Uterus (tissue), 4 donors: ENCODE data around the gene AK9. TPM values are rescaled to one million over a fixed set of nuclear protein-coding genes. Genes with fewer than 3 reads are reported as not detected.

Experiments used
- DNase-seq, 2 donors: peaks; one replicate each; pipeline ENCODE4 v3.0.0-alpha.2; 2019 to 2020
- H3K27ac ChIP-seq, 2 donors: fragments of 200-600 bp; sonication (generic); 1 replicate in 1 of 2; 2 replicates in 1 of 2; pipeline ENCODE4 v1.5.1; 2016 to 2018
- H3K27me3 ChIP-seq, 2 donors: fragments of 200-600 bp; sonication (generic); one replicate each; pipeline ENCODE4 v1.5.1; 2018 to 2019; ENCODE audit warnings: control low read depth in 1 of 2
- H3K36me3 ChIP-seq, 2 donors: fragments of 200-600 bp; sonication (generic); one replicate each; pipeline ENCODE4 v1.5.1; 2019; ENCODE audit warnings: control low read depth in 1 of 2
- H3K4me1 ChIP-seq, 2 donors: fragments of 200-600 bp; sonication (generic); one replicate each; pipeline ENCODE4 v1.5.1; 2018 to 2019; ENCODE audit warnings: control low read depth in 1 of 2
- H3K4me3 ChIP-seq, 2 donors: fragments of 200-600 bp; sonication (generic); 1 replicate in 1 of 2; 2 replicates in 1 of 2; pipeline ENCODE4 v1.5.1; 2018 to 2019; ENCODE audit warnings: mild to moderate bottlenecking in 1 of 2
- H3K9me3 ChIP-seq, 2 donors: fragments of 200-600 bp; sonication (generic); one replicate each; pipeline ENCODE4 v1.5.1; 2019; ENCODE audit warnings: control low read depth in 1 of 2
- POLR2A ChIP-seq, 2 donors: fragments of 450-650 bp; IDR thresholded peaks; one replicate each; pipeline ENCODE4 v1.6.1; 2016; ENCODE audit warnings: antibody characterized with exemption in 2 of 2, mild to moderate bottlenecking in 1 of 2, moderate library complexity in 1 of 2
- intact Hi-C: fragments of 100-400 bp; cut with DNase I; formaldehyde crosslinking; loops from one replicate; pipeline ENCODE4 v1.15.1; 2023; ENCODE audit warnings: low total_unique reads
- total RNA-seq, 4 donors: library from RNA; depleted of rRNA in 3 of 4; stranded (reverse); fragments of >200 nt in 3 of 4; gene quantifications; one replicate each; pipeline versions ENCODE4 v1.1.0 to v1.2.4, GENCODE V29; 2014 to 2023
- TF ChIP-seq, protein P1 (sequence below), 4 experiments: fragments of 200-600 bp in 2 of 4; fragments of 450-650 bp in 2 of 4; sonication (generic) in 2 of 4; IDR thresholded peaks; one replicate each; pipeline ENCODE4 v1.5.1; 2016 to 2019; ENCODE audit warnings: antibody characterized with exemption in 4 of 4, mild to moderate bottlenecking in 2 of 4, moderate library complexity in 1 of 4
- donor health status: DM: yes; HTN: yes; CAD: no.

The AK9 gene
- total RNA-seq, 4 donors from 2014 or later: 12.3 to 27.9 (median 13.5) TPM

DNA sequence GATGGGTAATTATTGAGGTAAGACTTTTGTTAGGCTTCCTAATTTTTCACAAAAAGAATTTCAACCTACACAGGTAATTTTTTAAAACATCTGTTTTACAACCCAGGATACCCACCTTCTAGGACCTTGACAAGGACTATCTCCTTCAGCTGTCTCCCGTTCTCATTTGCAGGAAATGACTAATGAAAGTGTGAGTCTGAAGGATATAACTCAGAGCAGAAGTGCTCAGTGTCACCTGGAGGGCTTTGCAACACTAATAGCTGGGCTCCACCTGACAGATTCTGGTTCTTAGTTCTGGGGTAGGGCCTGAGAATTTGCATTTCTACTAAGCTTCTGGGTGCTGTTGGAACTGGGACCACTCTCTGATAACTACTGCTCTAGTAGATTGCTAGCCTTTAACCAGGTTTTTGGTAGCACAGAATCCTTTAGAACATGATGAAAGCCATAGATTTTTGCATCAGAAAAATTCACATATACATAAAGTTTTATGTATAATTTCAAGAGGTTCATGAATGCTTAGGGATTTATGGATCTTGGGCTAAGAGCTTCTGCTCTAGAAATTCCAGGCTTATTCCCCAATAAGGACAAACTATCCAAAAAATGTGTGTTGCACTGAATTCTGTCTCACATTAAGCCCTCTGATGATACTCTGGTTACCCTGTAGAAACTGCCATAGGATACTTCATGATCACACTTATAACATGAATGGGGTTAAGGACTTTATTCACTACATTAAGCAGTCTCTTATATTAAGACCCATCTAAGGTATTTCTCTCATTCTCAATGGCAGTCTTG, 30.3 kb downstream of the AK9 start:
- no peak for DNase-seq
- no peak overlapping the region for H3K27ac ChIP-seq
- TF ChIP-seq POLR2A (IDR thresholded peaks at IDR 0.05): no peak
- TF ChIP-seq, protein P1, sequence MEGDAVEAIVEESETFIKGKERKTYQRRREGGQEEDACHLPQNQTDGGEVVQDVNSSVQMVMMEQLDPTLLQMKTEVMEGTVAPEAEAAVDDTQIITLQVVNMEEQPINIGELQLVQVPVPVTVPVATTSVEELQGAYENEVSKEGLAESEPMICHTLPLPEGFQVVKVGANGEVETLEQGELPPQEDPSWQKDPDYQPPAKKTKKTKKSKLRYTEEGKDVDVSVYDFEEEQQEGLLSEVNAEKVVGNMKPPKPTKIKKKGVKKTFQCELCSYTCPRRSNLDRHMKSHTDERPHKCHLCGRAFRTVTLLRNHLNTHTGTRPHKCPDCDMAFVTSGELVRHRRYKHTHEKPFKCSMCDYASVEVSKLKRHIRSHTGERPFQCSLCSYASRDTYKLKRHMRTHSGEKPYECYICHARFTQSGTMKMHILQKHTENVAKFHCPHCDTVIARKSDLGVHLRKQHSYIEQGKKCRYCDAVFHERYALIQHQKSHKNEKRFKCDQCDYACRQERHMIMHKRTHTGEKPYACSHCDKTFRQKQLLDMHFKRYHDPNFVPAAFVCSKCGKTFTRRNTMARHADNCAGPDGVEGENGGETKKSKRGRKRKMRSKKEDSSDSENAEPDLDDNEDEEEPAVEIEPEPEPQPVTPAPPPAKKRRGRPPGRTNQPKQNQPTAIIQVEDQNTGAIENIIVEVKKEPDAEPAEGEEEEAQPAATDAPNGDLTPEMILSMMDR (IDR thresholded peaks at IDR 0.05): no peak
- H3K27me3 ChIP-seq: no peaks in the 10 kb centered on the region
- no peak overlapping the region for H3K4me3 ChIP-seq
- intact Hi-C loops: no loop called here
- H3K4me1 ChIP-seq: no peaks in the 10 kb centered on the region
- no peaks in the 10 kb centered on the region for H3K36me3 ChIP-seq
- H3K9me3 ChIP-seq: no peaks in the 10 kb centered on the region

DNA sequence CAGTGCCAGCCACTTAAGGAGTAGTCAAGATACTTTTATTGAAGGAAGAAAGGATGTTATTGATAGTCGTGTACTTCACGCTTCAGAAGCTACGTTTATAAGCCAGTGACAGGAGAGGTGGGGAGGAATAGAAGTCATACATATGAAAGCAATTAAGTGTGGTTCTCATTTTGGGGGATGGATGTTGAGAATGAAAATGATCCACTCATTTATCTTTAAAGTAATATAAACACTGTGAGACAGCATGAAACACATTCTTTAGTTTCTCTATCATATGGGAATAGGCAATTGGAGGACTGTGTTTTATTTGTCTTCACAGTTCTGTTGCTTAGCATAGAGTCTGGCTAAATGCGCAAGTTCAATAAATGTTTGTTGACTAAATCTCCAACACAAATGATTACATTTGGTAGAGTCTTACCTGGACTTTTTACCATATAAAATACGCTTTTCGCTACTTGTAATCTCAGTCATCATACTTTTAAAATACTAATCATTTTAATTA, 35.2 kb downstream of the AK9 start:
- no peak for DNase-seq
- Histone ChIP-seq H3K36me3 (no peaks in the 10 kb centered on the region), H3K4me1 (no peaks in the 10 kb centered on the region), H3K27me3 (no peaks in the 10 kb centered on the region), H3K27ac (no peak overlapping the region), H3K9me3 (no peaks in the 10 kb centered on the region), H3K4me3 (no peak overlapping the region)
- intact Hi-C loops: no loop called here
- TF ChIP-seq, protein P1 (IDR thresholded peaks at IDR 0.05): no peak

DNA sequence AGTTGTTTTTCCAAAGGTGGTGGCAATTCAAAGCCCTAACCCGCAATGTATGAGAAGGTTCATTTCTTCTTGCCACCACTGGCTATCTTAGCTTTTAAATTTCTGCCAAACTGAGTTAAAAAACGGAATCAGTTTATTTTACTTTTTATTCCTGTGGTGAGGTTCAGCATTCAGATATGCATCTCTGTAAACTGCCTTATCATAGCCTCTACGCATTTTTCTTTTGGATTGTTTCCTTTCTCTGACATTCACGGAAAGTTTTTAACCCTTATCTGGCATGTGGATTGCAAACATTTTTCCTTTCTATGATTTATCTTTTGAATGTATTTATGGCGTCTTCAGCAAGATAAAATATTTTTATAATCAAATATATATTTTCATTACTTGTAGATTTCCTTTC, 37.7 kb downstream of the AK9 start:
- Histone ChIP-seq H3K27me3 (no peaks in the 10 kb centered on the region), H3K9me3 (no peaks in the 10 kb centered on the region), H3K4me3 (no peak overlapping the region), H3K36me3 (no peaks in the 10 kb centered on the region), H3K4me1 (no peaks in the 10 kb centered on the region), H3K27ac (no peak overlapping the region)
- intact Hi-C loops: no loop called here
- no peak for DNase-seq
- TF ChIP-seq, protein P1 (IDR thresholded peaks at IDR 0.05): no peak
- TF ChIP-seq POLR2A (IDR thresholded peaks at IDR 0.05): no peak

DNA sequence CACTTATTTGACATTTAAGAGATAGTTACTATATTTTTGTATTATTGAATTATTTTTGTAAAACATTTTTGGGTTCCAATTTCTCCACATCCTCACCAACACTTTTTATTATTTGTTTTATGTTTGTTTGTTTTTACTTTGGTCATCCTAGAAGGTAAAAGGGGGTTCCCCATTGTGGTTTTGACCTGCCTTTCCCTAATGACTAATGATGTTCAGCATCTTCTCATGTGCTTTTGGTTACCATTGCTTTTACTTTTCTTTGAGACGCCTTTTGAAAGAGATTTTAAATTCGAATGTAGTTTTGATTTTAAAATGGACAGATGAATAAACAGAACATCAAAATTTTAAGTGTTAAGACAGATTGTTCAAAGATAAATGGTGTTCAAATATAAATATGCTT, 46.9 kb downstream of the AK9 start:
- Histone ChIP-seq H3K9me3 (no peaks in the 10 kb centered on the region), H3K27ac (no peak overlapping the region), H3K27me3 (no peaks in the 10 kb centered on the region), H3K36me3 (no peaks in the 10 kb centered on the region), H3K4me1 (no peaks in the 10 kb centered on the region), H3K4me3 (no peak overlapping the region)
- TF ChIP-seq, protein P1 (IDR thresholded peaks at IDR 0.05): no peak
- no peak for TF ChIP-seq POLR2A (IDR thresholded peaks at IDR 0.05)
- DNase-seq: no peak
- intact Hi-C loops: no loop called here

DNA sequence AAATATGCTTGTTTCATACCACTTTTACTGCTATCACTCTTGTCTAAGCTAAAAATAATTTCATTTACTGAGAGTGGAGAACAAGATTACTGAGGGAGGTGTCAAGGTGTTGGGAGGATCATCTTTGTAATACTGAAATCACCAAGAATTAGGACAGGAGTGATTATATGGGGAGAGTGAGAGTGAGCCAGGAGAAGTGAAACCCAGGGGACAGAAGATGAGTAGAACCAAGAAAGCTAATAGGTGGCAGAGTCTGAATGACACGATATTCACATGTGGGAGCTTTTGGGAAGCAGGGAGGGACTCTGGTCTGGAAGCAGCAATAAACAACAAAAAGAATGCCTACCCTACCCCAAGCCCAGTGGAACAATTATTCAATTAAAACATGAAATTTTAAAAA, 58.6 kb downstream of the AK9 start:
- intact Hi-C loops: no loop called here
- H3K4me3 ChIP-seq: no peak overlapping the region
- no peaks in the 10 kb centered on the region for H3K4me1 ChIP-seq
- no peaks in the 10 kb centered on the region for H3K36me3 ChIP-seq
- H3K27ac ChIP-seq: no peak overlapping the region
- DNase-seq: no peak
- H3K27me3 ChIP-seq: no peaks in the 10 kb centered on the region
- TF ChIP-seq, protein P1 (IDR thresholded peaks at IDR 0.05): no peak
- TF ChIP-seq POLR2A (IDR thresholded peaks at IDR 0.05): no peak
- no peaks in the 10 kb centered on the region for H3K9me3 ChIP-seq
